HepG2 (cell line): ENCODE measurements around the gene PSMD4. TPM values are rescaled to one million over a fixed set of nuclear protein-coding genes. Genes with fewer than 3 reads are reported as not detected.

ENCODE experiments used
- ATRX ChIP-seq: sonication (generic); formaldehyde crosslinking; IDR thresholded peaks from 2 replicates; pipeline ENCODE4 v1.4.0; 2020; ENCODE audit warnings: missing genetic modification reagents, borderline replicate concordance
- CHD2 ChIP-seq: IDR thresholded peaks from 2 replicates; pipeline ENCODE4 v1.6.1; 2011; ENCODE audit warnings: low read depth, low read length, improper control_type of control experiment
- HHEX ChIP-seq: IDR thresholded peaks from 2 replicates; pipeline ENCODE4 v1.6.1; 2016; ENCODE audit warnings: control low read depth
- HNRNPLL ChIP-seq: fragments of 200-400 bp; formaldehyde crosslinking; IDR thresholded peaks from 2 replicates; pipeline ENCODE4 v1.6.1; 2017; ENCODE audit warnings: mild to moderate bottlenecking, low read depth, low read length; ENCODE audit not compliant: poor library complexity, severe bottlenecking
- KLF13 ChIP-seq: sonication (generic); formaldehyde crosslinking; IDR thresholded peaks from 2 replicates; pipeline ENCODE4 v1.4.0; 2020; ENCODE audit warnings: mild to moderate bottlenecking, missing genetic modification reagents
- RNF2 ChIP-seq: fragments of 450-650 bp; conservative IDR thresholded peaks from 2 replicates; pipeline ENCODE4 v1.6.1; 2016; ENCODE audit warnings: low read depth
- SOX13 ChIP-seq, 3 experiments: fragments of 450-650 bp in 1 of 3; sonication (generic) in 1 of 3; formaldehyde crosslinking in 1 of 3; IDR thresholded peaks in 2 of 3; conservative IDR thresholded peaks in 1 of 3; 2 replicates each; pipeline versions ENCODE4 v1.5.0 to v1.6.1; 2016 to 2020; ENCODE audit warnings: antibody characterized with exemption in 1 of 3, mild to moderate bottlenecking in 1 of 3, missing compliant biosample characterization in 1 of 3, missing genetic modification reagents in 1 of 3, moderate library complexity in 1 of 3
- TOPORS ChIP-seq: sonication (generic); formaldehyde crosslinking; IDR thresholded peaks from 2 replicates; pipeline ENCODE4 v1.8.0; 2023; ENCODE audit warnings: mild to moderate bottlenecking, missing genetic modification reagents
- ZFP82 ChIP-seq: sonication (generic); formaldehyde crosslinking; IDR thresholded peaks from 2 replicates; pipeline ENCODE4 v1.5.1; 2020; ENCODE audit warnings: mild to moderate bottlenecking, missing genetic modification reagents, borderline replicate concordance
- ZNF274 ChIP-seq: sonication (generic); formaldehyde crosslinking; IDR thresholded peaks from 2 replicates; pipeline ENCODE4 v1.5.1; 2020; ENCODE audit warnings: mild to moderate bottlenecking, missing genetic modification reagents
- ZNF329 ChIP-seq: sonication (generic); formaldehyde crosslinking; IDR thresholded peaks from 2 replicates; pipeline ENCODE4 v1.9.0; 2021; ENCODE audit warnings: low read depth, mild to moderate bottlenecking, missing genetic modification reagents
- ZNF550 ChIP-seq: sonication (generic); formaldehyde crosslinking; IDR thresholded peaks from 2 replicates; pipeline ENCODE4 v1.4.0; 2020; ENCODE audit warnings: mild to moderate bottlenecking, missing genetic modification reagents, borderline replicate concordance
- ZNF563 ChIP-seq: sonication (generic); formaldehyde crosslinking; IDR thresholded peaks from 2 replicates; pipeline ENCODE4 v1.8.0; 2022; ENCODE audit warnings: mild to moderate bottlenecking, moderate library complexity, missing genetic modification reagents
- ZNF724P ChIP-seq: sonication (generic); formaldehyde crosslinking; IDR thresholded peaks from 2 replicates; pipeline ENCODE4 v1.8.0; 2022; ENCODE audit warnings: missing genetic modification reagents, borderline replicate concordance
- ZSCAN25 ChIP-seq: sonication (generic); formaldehyde crosslinking; IDR thresholded peaks from 2 replicates; pipeline ENCODE4 v1.8.0; 2022; ENCODE audit warnings: mild to moderate bottlenecking, missing genetic modification reagents
- polyA plus RNA-seq, 8 experiments: library from polyadenylated mRNA; depleted of rRNA in 3 of 8; stranded (reverse) in 7 of 8; unstranded in 1 of 8; fragments of >200 nt; fragmentation: Illumina TruSeq in 4 of 8; extraction: Trizol in 4 of 8; gene quantifications; 2 replicates each; pipeline versions ENCODE4 v1.2.1 to v1.2.3, GENCODE V29; 2011 to 2016; ENCODE audit warnings: low read depth in 4 of 8, missing spikeins in 1 of 8, mixed read lengths in 1 of 8; ENCODE audit not compliant: insufficient read depth in 1 of 8
- total RNA-seq, 5 experiments: library from RNA; depleted of rRNA; stranded (reverse); fragments of >200 nt; fragmentation: Illumina TruSeq; extraction: Trizol; gene quantifications; 2 replicates each; pipeline ENCODE4 v1.2.3, GENCODE V29; 2016; ENCODE audit warnings: low read depth in 1 of 5
- TF ChIP-seq, protein P1 (sequence below): sonication (generic); formaldehyde crosslinking; IDR thresholded peaks from 2 replicates; pipeline ENCODE4 v1.4.0; 2020; ENCODE audit warnings: missing genetic modification reagents
- TF ChIP-seq, protein P2 (sequence below): sonication (generic); formaldehyde crosslinking; IDR thresholded peaks from 2 replicates; pipeline ENCODE4 v1.4.0; 2020; ENCODE audit warnings: mild to moderate bottlenecking, missing genetic modification reagents
- TF ChIP-seq, protein P3 (sequence below): sonication (generic); formaldehyde crosslinking; IDR thresholded peaks from 2 replicates; pipeline ENCODE4 v1.8.0; 2022; ENCODE audit warnings: mild to moderate bottlenecking, missing genetic modification reagents; ENCODE audit not compliant: insufficient replicate concordance

PSMD4 gene
- total and polyA plus RNA-seq, 2 of the 13 experiments (the other 11 are each of a cell fraction or from before 2014, with no cell fraction given), result 194 to 243 TPM

DNA sequence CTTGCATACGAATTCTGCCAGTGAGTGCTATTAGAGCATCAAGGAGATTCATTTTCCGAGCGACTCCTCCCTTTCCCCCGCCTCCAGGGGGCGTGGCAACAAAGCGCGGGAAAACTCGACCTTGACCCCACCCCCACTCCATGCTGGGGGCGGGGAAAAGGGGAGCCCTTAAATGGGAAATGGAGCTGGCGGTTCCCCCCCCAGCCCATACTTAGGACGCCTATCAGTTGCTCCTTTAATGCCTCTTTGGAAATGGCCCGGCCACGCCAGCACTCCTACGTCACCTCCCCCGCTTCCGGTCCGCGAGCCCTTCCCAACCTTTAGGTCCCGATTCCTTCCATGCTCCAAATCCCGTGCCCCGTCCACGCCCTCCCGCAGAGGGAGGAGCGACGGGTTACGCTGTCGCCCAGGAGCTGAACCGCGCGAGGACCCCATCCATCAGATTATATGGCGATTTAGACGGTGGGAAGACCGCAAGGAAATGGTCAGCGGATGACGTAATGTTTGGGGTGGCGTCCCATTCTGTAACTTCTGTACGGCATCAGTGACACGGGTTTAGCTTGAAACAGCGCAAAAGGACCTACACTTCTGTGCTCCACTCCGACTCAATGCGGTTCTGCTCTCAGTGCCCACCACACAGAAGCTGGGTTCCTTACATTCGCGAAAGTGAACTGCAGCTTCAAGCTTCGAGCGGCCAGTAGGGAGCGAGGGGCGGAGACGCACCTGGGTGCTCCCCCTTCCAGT, 26.9 kb downstream of the PSMD4 start (continued):
- peak; percentile 77 for TF ChIP-seq ZNF274 (CRISPR knock-in tag)
- 0 out of 2 replicates have a peak, but pooled peaks have one; percentile 15 for TF ChIP-seq ZFP82 (CRISPR knock-in tag)
- no peak for TF ChIP-seq KLF13
- no peak for TF ChIP-seq SOX13 (IDR thresholded peaks at IDR 0.05)
- TF ChIP-seq SOX13 (CRISPR knock-in tag; conservative IDR thresholded peaks at IDR 0.05 in 1 of 2, IDR thresholded peaks at IDR 0.05 in 1 of 2), result no peak
- TF ChIP-seq CHD2, result peak; percentile 38; the same call in 1 of the 2 replicates
- TF ChIP-seq, protein P1, sequence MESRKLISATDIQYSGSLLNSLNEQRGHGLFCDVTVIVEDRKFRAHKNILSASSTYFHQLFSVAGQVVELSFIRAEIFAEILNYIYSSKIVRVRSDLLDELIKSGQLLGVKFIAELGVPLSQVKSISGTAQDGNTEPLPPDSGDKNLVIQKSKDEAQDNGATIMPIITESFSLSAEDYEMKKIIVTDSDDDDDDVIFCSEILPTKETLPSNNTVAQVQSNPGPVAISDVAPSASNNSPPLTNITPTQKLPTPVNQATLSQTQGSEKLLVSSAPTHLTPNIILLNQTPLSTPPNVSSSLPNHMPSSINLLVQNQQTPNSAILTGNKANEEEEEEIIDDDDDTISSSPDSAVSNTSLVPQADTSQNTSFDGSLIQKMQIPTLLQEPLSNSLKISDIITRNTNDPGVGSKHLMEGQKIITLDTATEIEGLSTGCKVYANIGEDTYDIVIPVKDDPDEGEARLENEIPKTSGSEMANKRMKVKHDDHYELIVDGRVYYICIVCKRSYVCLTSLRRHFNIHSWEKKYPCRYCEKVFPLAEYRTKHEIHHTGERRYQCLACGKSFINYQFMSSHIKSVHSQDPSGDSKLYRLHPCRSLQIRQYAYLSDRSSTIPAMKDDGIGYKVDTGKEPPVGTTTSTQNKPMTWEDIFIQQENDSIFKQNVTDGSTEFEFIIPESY (CRISPR knock-in tag), result no peak
- TF ChIP-seq TOPORS (CRISPR knock-in tag), result no peak
- TF ChIP-seq, protein P2, sequence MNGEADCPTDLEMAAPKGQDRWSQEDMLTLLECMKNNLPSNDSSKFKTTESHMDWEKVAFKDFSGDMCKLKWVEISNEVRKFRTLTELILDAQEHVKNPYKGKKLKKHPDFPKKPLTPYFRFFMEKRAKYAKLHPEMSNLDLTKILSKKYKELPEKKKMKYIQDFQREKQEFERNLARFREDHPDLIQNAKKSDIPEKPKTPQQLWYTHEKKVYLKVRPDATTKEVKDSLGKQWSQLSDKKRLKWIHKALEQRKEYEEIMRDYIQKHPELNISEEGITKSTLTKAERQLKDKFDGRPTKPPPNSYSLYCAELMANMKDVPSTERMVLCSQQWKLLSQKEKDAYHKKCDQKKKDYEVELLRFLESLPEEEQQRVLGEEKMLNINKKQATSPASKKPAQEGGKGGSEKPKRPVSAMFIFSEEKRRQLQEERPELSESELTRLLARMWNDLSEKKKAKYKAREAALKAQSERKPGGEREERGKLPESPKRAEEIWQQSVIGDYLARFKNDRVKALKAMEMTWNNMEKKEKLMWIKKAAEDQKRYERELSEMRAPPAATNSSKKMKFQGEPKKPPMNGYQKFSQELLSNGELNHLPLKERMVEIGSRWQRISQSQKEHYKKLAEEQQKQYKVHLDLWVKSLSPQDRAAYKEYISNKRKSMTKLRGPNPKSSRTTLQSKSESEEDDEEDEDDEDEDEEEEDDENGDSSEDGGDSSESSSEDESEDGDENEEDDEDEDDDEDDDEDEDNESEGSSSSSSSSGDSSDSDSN, result peak; percentile 13; the same call in 1 of the 2 replicates
- TF ChIP-seq ATRX (CRISPR knock-in tag), result no peak
- TF ChIP-seq HHEX (CRISPR knock-in tag), result 0 out of 2 replicates have a peak, but pooled peaks have one; percentile 33
- peak; percentile 44; the same call in 1 of the 2 replicates for TF ChIP-seq RNF2
- no peak; the same call in 1 of the 2 replicates for TF ChIP-seq ZSCAN25 (CRISPR knock-in tag)
- TF ChIP-seq ZNF724P (CRISPR knock-in tag), result 0 out of 2 replicates have a peak, but pooled peaks have one; percentile 71
- no peak for TF ChIP-seq HNRNPLL
- no peak; the same call in 1 of the 2 replicates for TF ChIP-seq ZNF550 (CRISPR knock-in tag)
- no peak; the same call in 1 of the 2 replicates for TF ChIP-seq ZNF329 (CRISPR knock-in tag)
- TF ChIP-seq, protein P3, sequence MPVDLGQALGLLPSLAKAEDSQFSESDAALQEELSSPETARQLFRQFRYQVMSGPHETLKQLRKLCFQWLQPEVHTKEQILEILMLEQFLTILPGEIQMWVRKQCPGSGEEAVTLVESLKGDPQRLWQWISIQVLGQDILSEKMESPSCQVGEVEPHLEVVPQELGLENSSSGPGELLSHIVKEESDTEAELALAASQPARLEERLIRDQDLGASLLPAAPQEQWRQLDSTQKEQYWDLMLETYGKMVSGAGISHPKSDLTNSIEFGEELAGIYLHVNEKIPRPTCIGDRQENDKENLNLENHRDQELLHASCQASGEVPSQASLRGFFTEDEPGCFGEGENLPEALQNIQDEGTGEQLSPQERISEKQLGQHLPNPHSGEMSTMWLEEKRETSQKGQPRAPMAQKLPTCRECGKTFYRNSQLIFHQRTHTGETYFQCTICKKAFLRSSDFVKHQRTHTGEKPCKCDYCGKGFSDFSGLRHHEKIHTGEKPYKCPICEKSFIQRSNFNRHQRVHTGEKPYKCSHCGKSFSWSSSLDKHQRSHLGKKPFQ (CRISPR knock-in tag), result no peak
- TF ChIP-seq ZNF563 (CRISPR knock-in tag), result peak; percentile 84; the same call in 1 of the 2 replicates
